Mammary epithelial cell (primary cell): Measurements from ENCODE around the gene EHF.

Source experiments
- EZH2 ChIP-seq: IDR thresholded peaks from 2 replicates; pipeline ENCODE4 v1.6.1; 2012; ENCODE audit warnings: low read length, inconsistent platforms, borderline replicate concordance
- TF ChIP-seq, protein P1 (sequence below), 2 donors: IDR thresholded peaks in 1 of 2; conservative IDR thresholded peaks in 1 of 2; 2 replicates each; pipeline ENCODE4 v1.5.1; 2011 to 2012; ENCODE audit warnings: inconsistent platforms in 2 of 2, low read length in 2 of 2, mild to moderate bottlenecking in 2 of 2, control low read depth in 1 of 2, low read depth in 1 of 2; ENCODE audit not compliant: insufficient read depth in 1 of 2; ENCODE audit errors: extremely low read depth in 1 of 2

DNA sequence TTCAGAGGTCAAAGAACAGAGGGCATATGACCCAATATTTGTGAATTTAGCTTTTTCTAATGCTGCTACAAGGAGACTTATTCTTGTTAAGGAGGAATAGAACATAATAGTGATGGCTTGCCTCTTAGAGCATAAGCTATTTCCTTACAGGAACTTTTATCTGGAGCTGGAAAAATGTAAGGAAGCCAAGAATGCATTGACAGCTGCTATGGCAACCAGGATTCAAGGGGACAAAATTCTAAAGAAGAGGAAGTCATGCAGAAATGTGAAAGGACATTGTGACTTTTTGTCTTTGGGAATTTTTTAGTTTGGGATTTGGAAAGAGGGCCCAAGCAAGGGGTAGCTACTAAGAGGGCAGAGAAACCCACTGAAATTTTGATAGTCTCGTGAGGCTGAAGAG lies 51.1 kb downstream of the EHF start:
- TF ChIP-seq, protein P1, sequence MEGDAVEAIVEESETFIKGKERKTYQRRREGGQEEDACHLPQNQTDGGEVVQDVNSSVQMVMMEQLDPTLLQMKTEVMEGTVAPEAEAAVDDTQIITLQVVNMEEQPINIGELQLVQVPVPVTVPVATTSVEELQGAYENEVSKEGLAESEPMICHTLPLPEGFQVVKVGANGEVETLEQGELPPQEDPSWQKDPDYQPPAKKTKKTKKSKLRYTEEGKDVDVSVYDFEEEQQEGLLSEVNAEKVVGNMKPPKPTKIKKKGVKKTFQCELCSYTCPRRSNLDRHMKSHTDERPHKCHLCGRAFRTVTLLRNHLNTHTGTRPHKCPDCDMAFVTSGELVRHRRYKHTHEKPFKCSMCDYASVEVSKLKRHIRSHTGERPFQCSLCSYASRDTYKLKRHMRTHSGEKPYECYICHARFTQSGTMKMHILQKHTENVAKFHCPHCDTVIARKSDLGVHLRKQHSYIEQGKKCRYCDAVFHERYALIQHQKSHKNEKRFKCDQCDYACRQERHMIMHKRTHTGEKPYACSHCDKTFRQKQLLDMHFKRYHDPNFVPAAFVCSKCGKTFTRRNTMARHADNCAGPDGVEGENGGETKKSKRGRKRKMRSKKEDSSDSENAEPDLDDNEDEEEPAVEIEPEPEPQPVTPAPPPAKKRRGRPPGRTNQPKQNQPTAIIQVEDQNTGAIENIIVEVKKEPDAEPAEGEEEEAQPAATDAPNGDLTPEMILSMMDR (conservative IDR thresholded peaks at IDR 0.05 in 1 of 2, IDR thresholded peaks at IDR 0.05 in 1 of 2; ENCODE audit: extremely low read depth in 1 of 2, insufficient read depth in 1 of 2, low read depth in 1 of 2, low read length in 2 of 2): no peak
- no peak for TF ChIP-seq EZH2
